Peyer's patch (tissue), 4 donors: ENCODE results near the gene IRAK4. TPM values are rescaled to one million over a fixed set of nuclear protein-coding genes. Genes with fewer than 3 reads are reported as not detected.

Source experiments
- DNase-seq, 3 donors: peaks; one replicate each; pipeline ENCODE4 v3.0.0-alpha.2; 2017 to 2019
- H3K27ac ChIP-seq, 4 donors: fragments of 200-600 bp; sonication (generic); one replicate each; pipeline ENCODE4 v1.5.1; 2016 to 2019
- H3K27me3 ChIP-seq, 2 donors: fragments of 200-600 bp; sonication (generic); one replicate each; pipeline ENCODE4 v1.5.1; 2019
- H3K36me3 ChIP-seq, 3 donors: fragments of 200-600 bp; sonication (generic); one replicate each; pipeline ENCODE4 v1.5.1; 2016 to 2019
- H3K4me1 ChIP-seq, 4 donors: fragments of 200-600 bp; sonication (generic); one replicate each; pipeline ENCODE4 v1.5.1; 2016 to 2019
- H3K4me3 ChIP-seq, 4 donors: fragments of 200-600 bp; sonication (generic); 1 replicate in 3 of 4; 2 replicates in 1 of 4; pipeline ENCODE4 v1.5.1; 2016 to 2019; ENCODE audit warnings: mild to moderate bottlenecking in 1 of 4
- H3K9me3 ChIP-seq, 4 donors: fragments of 200-600 bp; sonication (generic); one replicate each; pipeline ENCODE4 v1.5.1; 2016 to 2019; ENCODE audit warnings: mild to moderate bottlenecking in 1 of 4
- CTCF ChIP-seq, 6 experiments: fragments of 450-650 bp in 4 of 6; fragments of 200-600 bp in 2 of 6; sonication (generic) in 1 of 6; IDR thresholded peaks; one replicate each; pipeline ENCODE4 v1.5.1; 2017 to 2019; ENCODE audit warnings: antibody characterized with exemption in 6 of 6, mild to moderate bottlenecking in 3 of 6, moderate library complexity in 1 of 6
- POLR2A ChIP-seq, 2 donors: fragments of 450-650 bp; IDR thresholded peaks; one replicate each; pipeline ENCODE4 v1.5.1; 2017; ENCODE audit warnings: antibody characterized with exemption in 2 of 2, mild to moderate bottlenecking in 2 of 2, moderate library complexity in 2 of 2
- total RNA-seq, 4 donors: library from RNA; depleted of rRNA; stranded (reverse); fragments of >200 nt; gene quantifications; one replicate each; pipeline ENCODE4 v1.1.0, GENCODE V29; 2016

IRAK4 gene
- total RNA-seq, 4 donors from 2014 or later, result 28.9 to 49.5 (median 41.3) TPM

- H3K36me3 ChIP-seq, result no peaks in the 10 kb centered on the region
- TF ChIP-seq POLR2A (IDR thresholded peaks at IDR 0.05) (no peak), CTCF (IDR thresholded peaks at IDR 0.05) (no peak)
- no peak overlapping the region for H3K4me3 ChIP-seq
- no peaks in the 10 kb centered on the region for H3K9me3 ChIP-seq
- no peak overlapping the region for H3K27ac ChIP-seq
- no peaks in the 10 kb centered on the region for H3K4me1 ChIP-seq
- DNase-seq, result no peak
- H3K27me3 ChIP-seq, result no peaks in the 10 kb centered on the region
These were observed 67.9 kb downstream of the IRAK4 start for GRCh38 chr12:43826681-43827080.

GRCh38 chr12:43827093-43827492 lies 68.3 kb downstream of the IRAK4 start:
- Histone ChIP-seq H3K4me3 (no peak overlapping the region), H3K9me3 (no peaks in the 10 kb centered on the region), H3K36me3 (no peaks in the 10 kb centered on the region), H3K27me3 (no peaks in the 10 kb centered on the region), H3K27ac (no peak overlapping the region), H3K4me1 (no peaks in the 10 kb centered on the region)
- no peak for TF ChIP-seq CTCF (IDR thresholded peaks at IDR 0.05)
- TF ChIP-seq POLR2A (IDR thresholded peaks at IDR 0.05), result no peak
- no peak for DNase-seq

- H3K4me3 ChIP-seq, result no peak overlapping the region
- DNase-seq, result no peak
- TF ChIP-seq CTCF (IDR thresholded peaks at IDR 0.05) (no peak), POLR2A (IDR thresholded peaks at IDR 0.05) (no peak)
- H3K9me3 ChIP-seq, result no peaks in the 10 kb centered on the region
- H3K27me3 ChIP-seq, result no peaks in the 10 kb centered on the region
- H3K4me1 ChIP-seq, result peaks cover 0 to 6% (median 2%) of the 10 kb centered on the region in 4 donors
- no peaks in the 10 kb centered on the region for H3K36me3 ChIP-seq
- H3K27ac ChIP-seq, result no peak overlapping the region
These were observed 73.9 kb downstream of the IRAK4 start for GRCh38 chr12:43832463-43833168.

- peak overlapping the region; percentile 61 to 97 (median 80) for H3K4me3 ChIP-seq
- peak in 1 of 3 donors; percentile 25 for DNase-seq
- H3K4me1 ChIP-seq, result peaks cover 0 to 6% (median 2%) of the 10 kb centered on the region in 4 donors
- no peaks in the 10 kb centered on the region for H3K27me3 ChIP-seq
- H3K9me3 ChIP-seq, result no peaks in the 10 kb centered on the region
- peak overlapping the region; percentile 83 to 97 (median 94) for H3K27ac ChIP-seq
- TF ChIP-seq CTCF (IDR thresholded peaks at IDR 0.05) (no peak), POLR2A (IDR thresholded peaks at IDR 0.05) (no peak)
- no peaks in the 10 kb centered on the region for H3K36me3 ChIP-seq
These were observed 76.5 kb downstream of the IRAK4 start for GRCh38 chr12:43835264-43835655.

- H3K27me3 ChIP-seq, result no peaks in the 10 kb centered on the region
- H3K9me3 ChIP-seq, result no peaks in the 10 kb centered on the region
- peaks cover 0 to 6% (median 2%) of the 10 kb centered on the region in 4 donors for H3K4me1 ChIP-seq
- peak within 1 kb of the TSS; percentile 61 to 97 (median 80) for H3K4me3 ChIP-seq
- no peaks in the 10 kb centered on the region for H3K36me3 ChIP-seq
- H3K27ac ChIP-seq, result peak within 1 kb of the TSS; percentile 83 to 97 (median 94)
- DNase-seq, result peak; percentile 48 to 86 (median 80)
- TF ChIP-seq CTCF (IDR thresholded peaks at IDR 0.05) (peak in 1 of 6 experiments; percentile 11), POLR2A (IDR thresholded peaks at IDR 0.05) (peak; percentile 61 to 84)
These were observed 77.1 kb downstream of the IRAK4 start, which contains the start of gene TMEM117 for GRCh38 chr12:43835656-43836474. Gene TMEM117 (plus strand): TSS chr12:43836081.
